MM.1S (cell line): ENCODE data around the gene ATOH8.

Experiments
- CTCF ChIP-seq: fragments of 300-600 bp; sonication (generic); IDR thresholded peaks from 2 replicates; pipeline ENCODE4 v1.5.1; 2016; ENCODE audit warnings: antibody characterized with exemption, low read length, mixed read lengths
- EZH2 ChIP-seq: fragments of 300-600 bp; sonication (generic); optimal IDR thresholded peaks from 2 replicates; pipeline ENCODE3; 2017; ENCODE audit warnings: low read depth, mild to moderate bottlenecking, antibody characterized with exemption, low read length, mixed read lengths
- EZH2phosphoT487 ChIP-seq: fragments of 300-600 bp; sonication (generic); IDR thresholded peaks from 2 replicates; pipeline ENCODE4 v1.6.1; 2018; ENCODE audit warnings: antibody characterized with exemption, low read length

DNA sequence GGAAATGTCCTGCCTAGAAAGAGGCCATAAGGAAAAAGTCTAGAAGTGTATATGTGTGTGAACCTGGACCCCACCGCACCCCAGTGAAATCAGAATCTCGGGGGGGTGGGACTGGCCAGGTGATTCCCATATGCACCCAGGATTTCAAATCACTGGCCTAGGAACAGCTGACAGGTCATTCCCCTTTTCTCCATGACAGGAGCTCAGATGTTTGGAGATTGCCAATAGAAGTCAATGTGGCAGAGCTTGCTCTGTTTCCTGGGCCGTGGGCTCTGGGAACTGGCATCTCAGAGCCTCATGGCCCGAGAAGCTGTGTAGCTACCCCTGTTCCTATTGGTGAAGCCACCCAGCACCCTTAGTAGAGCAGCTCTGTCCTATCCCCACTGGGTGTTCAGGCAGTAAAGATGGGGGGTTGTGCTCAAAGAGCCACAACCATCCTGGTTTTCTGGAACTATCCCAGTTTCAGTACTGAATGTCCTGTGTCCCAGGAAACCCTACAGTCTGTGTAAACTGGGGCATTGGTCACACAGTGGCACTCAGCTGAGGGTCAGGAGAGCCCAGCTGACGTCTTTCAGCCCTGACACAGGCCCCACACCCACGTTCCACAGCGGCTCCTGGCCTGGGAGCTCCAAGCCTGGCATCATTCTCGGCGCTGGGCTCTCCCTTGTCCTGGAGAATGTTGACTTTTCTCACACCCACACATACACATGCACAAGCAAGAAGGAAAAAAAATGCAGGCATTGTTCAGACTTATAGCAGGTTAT lies 40.8 kb upstream of the ATOH8 start:
- TF ChIP-seq CTCF: no peak
- no peak for TF ChIP-seq EZH2
- TF ChIP-seq EZH2phosphoT487: no peak
